Measurements from ENCODE around the gene SECTM1. TPM values are rescaled to one million over a fixed set of nuclear protein-coding genes. Genes with fewer than 3 reads are reported as not detected.

Gene SECTM1
- total and polyA plus RNA-seq, 9 of the 15 experiments (the other 6 are each of a cell fraction or from before 2014, with no cell fraction given): 0.11 to 0.46 (median 0.18) TPM; not detected in 6

GRCh38 chr17:82287868-82288801 lies 45.4 kb downstream of the SECTM1 start (continued):
- TF ChIP-seq, protein P1, sequence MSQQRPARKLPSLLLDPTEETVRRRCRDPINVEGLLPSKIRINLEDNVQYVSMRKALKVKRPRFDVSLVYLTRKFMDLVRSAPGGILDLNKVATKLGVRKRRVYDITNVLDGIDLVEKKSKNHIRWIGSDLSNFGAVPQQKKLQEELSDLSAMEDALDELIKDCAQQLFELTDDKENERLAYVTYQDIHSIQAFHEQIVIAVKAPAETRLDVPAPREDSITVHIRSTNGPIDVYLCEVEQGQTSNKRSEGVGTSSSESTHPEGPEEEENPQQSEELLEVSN (IDR thresholded peaks at IDR 0.05; ENCODE audit: borderline replicate concordance in 1 of 2, extremely low read depth in 1 of 2, insufficient read depth in 1 of 2, insufficient read length in 1 of 2, low read depth in 1 of 2, low read length in 1 of 2, poor library complexity in 1 of 2, severe bottlenecking in 1 of 2): peak; percentile 84 to 91
- TF ChIP-seq KLF16 (IDR thresholded peaks at IDR 0.05) (no peak), ID3 (CRISPR knock-in tag; IDR thresholded peaks at IDR 0.05) (no peak), ID3 (tag; IDR thresholded peaks at IDR 0.05) (peak; percentile 95), NCOA1 (IDR thresholded peaks at IDR 0.05; ENCODE audit: low read depth) (peak; percentile 99), FOXO4 (CRISPR knock-in tag; IDR thresholded peaks at IDR 0.05) (no peak), ZNF354B (CRISPR knock-in tag; IDR thresholded peaks at IDR 0.05) (no peak), TCFL5 (CRISPR knock-in tag; conservative IDR thresholded peaks at IDR 0.05) (no peak), MEIS2 (IDR thresholded peaks at IDR 0.05; ENCODE audit: partially characterized antibody) (peak; percentile 22), E2F3 (CRISPR knock-in tag; IDR thresholded peaks at IDR 0.05) (no peak), NR2C2 (CRISPR knock-in tag; IDR thresholded peaks at IDR 0.05) (peak; percentile 71; the same call in 1 of the 2 replicates), NR2C2 (tag; IDR thresholded peaks at IDR 0.05) (peak; percentile 88), NFRKB (IDR thresholded peaks at IDR 0.05; ENCODE audit: low read depth) (0 out of 2 replicates have a peak, but pooled peaks have one; percentile 70), HDAC8 (tag; IDR thresholded peaks at IDR 0.05) (no peak; the same call in none of the 2 replicates), RFX1 (IDR thresholded peaks at IDR 0.05) (no peak)
- TF ChIP-seq, protein P2, sequence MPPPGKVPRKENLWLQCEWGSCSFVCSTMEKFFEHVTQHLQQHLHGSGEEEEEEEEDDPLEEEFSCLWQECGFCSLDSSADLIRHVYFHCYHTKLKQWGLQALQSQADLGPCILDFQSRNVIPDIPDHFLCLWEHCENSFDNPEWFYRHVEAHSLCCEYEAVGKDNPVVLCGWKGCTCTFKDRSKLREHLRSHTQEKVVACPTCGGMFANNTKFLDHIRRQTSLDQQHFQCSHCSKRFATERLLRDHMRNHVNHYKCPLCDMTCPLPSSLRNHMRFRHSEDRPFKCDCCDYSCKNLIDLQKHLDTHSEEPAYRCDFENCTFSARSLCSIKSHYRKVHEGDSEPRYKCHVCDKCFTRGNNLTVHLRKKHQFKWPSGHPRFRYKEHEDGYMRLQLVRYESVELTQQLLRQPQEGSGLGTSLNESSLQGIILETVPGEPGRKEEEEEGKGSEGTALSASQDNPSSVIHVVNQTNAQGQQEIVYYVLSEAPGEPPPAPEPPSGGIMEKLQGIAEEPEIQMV (tag; conservative IDR thresholded peaks at IDR 0.05; ENCODE audit: low read depth): peak; percentile 33; the same call in 1 of the 2 replicates
- TF ChIP-seq, protein P3, sequence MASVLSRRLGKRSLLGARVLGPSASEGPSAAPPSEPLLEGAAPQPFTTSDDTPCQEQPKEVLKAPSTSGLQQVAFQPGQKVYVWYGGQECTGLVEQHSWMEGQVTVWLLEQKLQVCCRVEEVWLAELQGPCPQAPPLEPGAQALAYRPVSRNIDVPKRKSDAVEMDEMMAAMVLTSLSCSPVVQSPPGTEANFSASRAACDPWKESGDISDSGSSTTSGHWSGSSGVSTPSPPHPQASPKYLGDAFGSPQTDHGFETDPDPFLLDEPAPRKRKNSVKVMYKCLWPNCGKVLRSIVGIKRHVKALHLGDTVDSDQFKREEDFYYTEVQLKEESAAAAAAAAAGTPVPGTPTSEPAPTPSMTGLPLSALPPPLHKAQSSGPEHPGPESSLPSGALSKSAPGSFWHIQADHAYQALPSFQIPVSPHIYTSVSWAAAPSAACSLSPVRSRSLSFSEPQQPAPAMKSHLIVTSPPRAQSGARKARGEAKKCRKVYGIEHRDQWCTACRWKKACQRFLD (CRISPR knock-in tag; IDR thresholded peaks at IDR 0.05): peak; percentile 78; the same call in 1 of the 2 replicates
- TF ChIP-seq, protein P4, sequence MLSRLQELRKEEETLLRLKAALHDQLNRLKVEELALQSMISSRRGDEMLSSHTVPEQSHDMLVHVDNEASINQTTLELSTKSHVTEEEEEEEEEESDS (CRISPR knock-in tag; IDR thresholded peaks at IDR 0.05): no peak
